ENCODE data around the gene ATP2A1. TPM values are rescaled to one million over a fixed set of nuclear protein-coding genes. Genes with fewer than 3 reads are reported as not detected.

Gene ATP2A1
- total RNA-seq (2014; rRNA removed; shearing (Covaris generic)): 0.08 and 0.73 TPM in 2 replicates
- 3.2 and 4.0 TPM in 2 replicates for polyA plus RNA-seq (2016; fragmentation: Nextera tagmentation; extraction: Ambion mirVana)
- long read RNA-seq: 0 reads

- peaks cover 51% of the 10 kb centered on the region for H3K4me1 Mint-ChIP-seq
- H3K79me2 ChIP-seq (replicated peaks; ENCODE audit: insufficient read depth): no peaks in the 10 kb centered on the region
- H3K9me2 ChIP-seq (ENCODE audit: insufficient read depth): no peaks in the 10 kb centered on the region
- H3K9me3 Mint-ChIP-seq: no peaks in the 10 kb centered on the region; the same call in 2 of the 3 replicates
- H3K4me3 ChIP-seq: peak within 1 kb of the TSS; percentile 91
- peak within 1 kb of the TSS; percentile 99 for H3K4me2 ChIP-seq
- peaks cover 12% of the 10 kb centered on the region for H3F3A ChIP-seq (replicated peaks; ENCODE audit: low read depth)
- peak within 1 kb of the TSS; percentile 84; the same call in 1 of the 2 replicates for H2AFZ ChIP-seq
- H3K36me3 Mint-ChIP-seq (ENCODE audit: low read depth): peaks cover 17% of the 10 kb centered on the region
- peak within 1 kb of the TSS; percentile 93 for H3K27ac Mint-ChIP-seq
- ATAC-seq (no peak), DNase-seq (ENCODE audit: low spot score) (no peak)
- 0 out of 2 replicates have a peak within 1 kb of the TSS, but pooled peaks have one; percentile 63 for H3K27ac ChIP-seq (ENCODE audit: low read depth)
- TF ChIP-seq CREB1 (CRISPR knock-in tag; IDR thresholded peaks at IDR 0.05; ENCODE audit: low read depth) (no peak), STAT1 (IDR thresholded peaks at IDR 0.05; ENCODE audit: unreplicated experiment) (no peak)
- peaks cover 27% of the 10 kb centered on the region for H3K27me3 Mint-ChIP-seq (ENCODE audit: insufficient read depth, low read depth, poor library complexity)
- H3K4me3 Mint-ChIP-seq: peak within 1 kb of the TSS; percentile 92
- no peaks in the 10 kb centered on the region; the same call in 1 of the 2 replicates for H4K20me1 ChIP-seq (replicated peaks; ENCODE audit: insufficient read depth)
- H3K4me1 ChIP-seq (ENCODE audit: insufficient read depth): peaks cover 29% of the 10 kb centered on the region
- no peaks in the 10 kb centered on the region for H3K36me3 ChIP-seq (ENCODE audit: insufficient read depth)
- peaks cover 22% of the 10 kb centered on the region; the same call in 1 of the 2 replicates for H3K27me3 ChIP-seq (ENCODE audit: insufficient read depth)
Measured at GRCh38 chr16:28878083-28878926, at the start of gene ATP2A1. ATP2A1 (plus strand) TSS chr16:28878488; CDS start chr16:28878672, 184 bp downstream.

- H3K9me3 Mint-ChIP-seq: no peaks in the 10 kb centered on the region
- no peak overlapping the region for H3K4me3 Mint-ChIP-seq
- H3K27me3 Mint-ChIP-seq (ENCODE audit: insufficient read depth, low read depth, poor library complexity): peaks cover 13% of the 10 kb centered on the region
- Histone ChIP-seq H3K4me2 (no peak overlapping the region), H3K4me3 (no peak overlapping the region), H3K36me3 (ENCODE audit: insufficient read depth) (peaks cover 94% of the 10 kb centered on the region), H3K27me3 (ENCODE audit: insufficient read depth) (no peaks in the 10 kb centered on the region), H3K79me2 (replicated peaks; ENCODE audit: insufficient read depth) (peaks cover 58% of the 10 kb centered on the region), H2AFZ (no peak overlapping the region), H3K27ac (ENCODE audit: low read depth) (no peak overlapping the region), H3K9me2 (ENCODE audit: insufficient read depth) (no peaks in the 10 kb centered on the region), H4K20me1 (replicated peaks; ENCODE audit: insufficient read depth) (peaks cover 42% of the 10 kb centered on the region), H3F3A (replicated peaks; ENCODE audit: low read depth) (peaks cover 32% of the 10 kb centered on the region), H3K4me1 (ENCODE audit: insufficient read depth) (peaks cover 9% of the 10 kb centered on the region)
- peaks cover 100% of the 10 kb centered on the region for H3K36me3 Mint-ChIP-seq (ENCODE audit: low read depth)
- DNase-seq (ENCODE audit: low spot score) (no peak), ATAC-seq (no peak)
- H3K27ac Mint-ChIP-seq: no peak overlapping the region
- H3K4me1 Mint-ChIP-seq: peaks cover 18% of the 10 kb centered on the region
- TF ChIP-seq CTCF (conservative IDR thresholded peaks at IDR 0.05; ENCODE audit: low read depth in 2 of 2) (no peak), EZH2 (IDR thresholded peaks at IDR 0.05; ENCODE audit: low read depth, unreplicated experiment) (no peak), CREB1 (CRISPR knock-in tag; IDR thresholded peaks at IDR 0.05; ENCODE audit: low read depth) (no peak), NANOG (IDR thresholded peaks at IDR 0.05; ENCODE audit: borderline replicate concordance) (no peak), ZNF331 (CRISPR knock-in tag; IDR thresholded peaks at IDR 0.05; ENCODE audit: low read depth) (no peak), POLR2AphosphoS5 (IDR thresholded peaks at IDR 0.05; ENCODE audit: low read depth) (no peak), ZNF114 (CRISPR knock-in tag; IDR thresholded peaks at IDR 0.05) (no peak), EZH2phosphoT487 (IDR thresholded peaks at IDR 0.05; ENCODE audit: unreplicated experiment) (no peak), JUNB (IDR thresholded peaks at IDR 0.05; ENCODE audit: unreplicated experiment) (no peak), ZNF462 (CRISPR knock-in tag; IDR thresholded peaks at IDR 0.05) (no peak)
Measured at GRCh38 chr16:28829747-28830146, 48.5 kb upstream of the ATP2A1 start.

Measured in GM23338 (cell line).